CD4-positive, CD25-positive, alpha-beta regulatory T cell (primary cell): ENCODE data around the gene PCDHGB7. TPM values are rescaled to one million over a fixed set of nuclear protein-coding genes. Genes with fewer than 3 reads are reported as not detected.
"Not testable (repeated sequence)": the region's sequence is repeated elsewhere in the genome, so short reads cannot be mapped to it uniquely, and the experiment has no call there.

Experiments
- ATAC-seq, 2 donors: fragments of 150-1000 bp; cut with Tn5 transposase; one replicate each; pipeline ENCODE4 v1.10.0; 2021; ENCODE audit warnings: low read depth in 2 of 2, moderate number of reproducible peaks in 2 of 2, moderate library complexity in 1 of 2
- DNase-seq, 3 donors: peaks; one replicate each; pipeline versions ENCODE4 v3.0.0 to v3.0.0-alpha.2; 2012 to 2022; ENCODE audit warnings: mixed read lengths in 1 of 3
- H3K27ac ChIP-seq: one replicate; pipeline ENCODE4 v1.7.0; 2013; ENCODE audit warnings: mild to moderate bottlenecking, low read length; ENCODE audit not compliant: insufficient read depth, poor library complexity, severe bottlenecking
- H3K27me3 ChIP-seq: one replicate; pipeline ENCODE4 v1.7.0; 2013; ENCODE audit warnings: low read length; ENCODE audit not compliant: control insufficient read depth, insufficient read depth
- H3K36me3 ChIP-seq: one replicate; pipeline ENCODE4 v1.7.0; 2013; ENCODE audit warnings: mild to moderate bottlenecking, low read length, moderate library complexity; ENCODE audit not compliant: control insufficient read depth, insufficient read depth
- H3K4me1 ChIP-seq: 2 replicates; pipeline ENCODE4 v1.7.0; 2013; ENCODE audit warnings: mild to moderate bottlenecking, low read length; ENCODE audit not compliant: insufficient read depth, control insufficient read depth, poor library complexity, severe bottlenecking
- H3K4me3 ChIP-seq: one replicate; pipeline ENCODE4 v1.7.0; 2013; ENCODE audit warnings: low read depth, mild to moderate bottlenecking, low read length, moderate library complexity
- H3K9me3 ChIP-seq, 2 experiments: 1 replicate in 1 of 2; 2 replicates in 1 of 2; pipeline ENCODE4 v1.7.0; 2013; ENCODE audit warnings: low read length in 2 of 2, mild to moderate bottlenecking in 1 of 2, moderate library complexity in 1 of 2; ENCODE audit not compliant: control insufficient read depth in 2 of 2
- H3K27ac Mint-ChIP-seq, 3 donors: one replicate each; pipeline ENCODE4 v1.8.0; 2020 to 2022; ENCODE audit warnings: mild to moderate bottlenecking in 3 of 3, mixed read lengths in 3 of 3, moderate library complexity in 2 of 3
- H3K27me3 Mint-ChIP-seq: one replicate; pipeline ENCODE4 v1.8.0; 2022; ENCODE audit warnings: mild to moderate bottlenecking, mixed read lengths
- H3K36me3 Mint-ChIP-seq: one replicate; pipeline ENCODE4 v1.8.0; 2020; ENCODE audit warnings: mixed read lengths
- H3K4me1 Mint-ChIP-seq, 4 donors: one replicate each; pipeline ENCODE4 v1.8.0; 2020 to 2022; ENCODE audit warnings: mixed read lengths in 4 of 4, mild to moderate bottlenecking in 1 of 4
- H3K4me3 Mint-ChIP-seq, 4 donors: one replicate each; pipeline ENCODE4 v1.8.0; 2020 to 2022; ENCODE audit warnings: mild to moderate bottlenecking in 4 of 4, mixed read lengths in 4 of 4, moderate library complexity in 3 of 4
- H3K9me3 Mint-ChIP-seq, 7 donors: one replicate each; pipeline ENCODE4 v1.8.0; 2020 to 2022; ENCODE audit warnings: mixed read lengths in 7 of 7, mild to moderate bottlenecking in 3 of 7, moderate library complexity in 2 of 7
- polyA plus RNA-seq, 4 donors: library from polyadenylated mRNA; unstranded; fragments of 300-500 nt; fragmentation: Illumina TruSeq; gene quantifications; one replicate each; pipeline ENCODE4 v1.2.3, GENCODE V29; 2021
- total RNA-seq: library from RNA; stranded (reverse); gene quantifications from one replicate; pipeline ENCODE4 v1.2.3, GENCODE V29; 2022

PCDHGB7 gene
- total and polyA plus RNA-seq, 5 donors from 2014 or later = not detected

DNA sequence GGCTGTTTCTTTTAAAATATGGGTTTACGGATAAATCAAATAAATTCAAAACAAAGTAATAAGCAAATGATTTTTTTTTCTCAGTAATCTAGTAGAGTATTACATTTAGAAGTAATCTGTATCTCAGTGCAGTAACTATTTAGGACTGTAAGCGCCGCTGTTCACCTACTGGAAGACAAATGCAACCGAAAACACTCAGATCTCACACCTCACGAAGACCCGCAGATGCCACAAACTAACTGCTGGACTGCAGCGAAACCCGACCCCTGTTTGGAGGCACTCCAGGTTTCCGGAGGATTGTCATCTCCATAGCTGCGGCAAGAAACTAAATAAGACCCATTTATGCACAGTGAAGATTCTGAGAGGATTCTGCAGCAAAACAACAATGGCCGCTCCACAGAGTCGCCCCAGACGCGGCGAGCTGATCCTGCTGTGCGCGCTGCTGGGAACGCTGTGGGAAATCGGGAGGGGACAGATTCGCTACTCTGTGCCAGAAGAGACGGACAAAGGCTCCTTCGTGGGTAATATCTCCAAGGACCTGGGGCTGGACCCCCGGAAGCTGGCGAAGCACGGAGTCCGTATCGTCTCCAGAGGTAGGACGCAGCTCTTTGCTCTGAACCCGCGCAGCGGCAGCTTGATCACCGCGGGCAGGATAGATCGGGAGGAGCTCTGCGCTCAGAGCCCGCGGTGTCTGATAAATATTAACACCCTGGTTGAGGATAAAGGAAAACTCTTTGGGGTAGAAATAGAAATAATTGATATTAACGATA is 24.9 kb upstream of the PCDHGB7 start, which contains the start of gene PCDHGA8:
Gene PCDHGA8 (plus strand): TSS at position 205 of the 770 bp plus-strand sequence. CDS start 181 bp downstream, at position 386.
- H3K27me3 ChIP-seq = peaks cover 26% of the 10 kb centered on the region
- peaks cover 46% of the 10 kb centered on the region for H3K27me3 Mint-ChIP-seq

DNA sequence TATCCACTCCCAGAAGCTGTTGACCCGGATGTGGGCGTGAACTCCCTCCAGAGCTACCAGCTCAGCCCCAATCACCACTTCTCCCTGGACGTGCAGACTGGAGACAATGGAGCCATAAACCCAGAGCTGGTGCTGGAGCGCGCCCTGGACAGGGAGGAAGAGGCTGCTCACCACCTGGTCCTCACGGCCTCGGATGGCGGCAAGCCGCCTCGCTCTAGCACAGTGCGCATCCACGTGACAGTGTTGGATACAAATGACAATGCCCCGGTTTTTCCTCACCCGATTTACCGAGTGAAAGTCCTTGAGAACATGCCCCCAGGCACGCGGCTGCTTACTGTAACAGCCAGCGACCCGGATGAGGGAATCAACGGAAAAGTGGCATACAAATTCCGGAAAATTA is 24.2 kb upstream of the PCDHGB7 start:
- peaks cover 0 to 56% (median 11%) of the 10 kb centered on the region in 7 donors for H3K9me3 Mint-ChIP-seq

More for the DNA sequence above, 24.9 kb upstream of the PCDHGB7 start, which contains the start of gene PCDHGA8:
- Mint-ChIP-seq H3K27ac (no peak within 1 kb of the TSS), H3K4me1 (peaks cover 0 to 3% (median 0%) of the 10 kb centered on the region in 4 donors), H3K9me3 (peaks cover 0 to 57% (median 11%) of the 10 kb centered on the region in 7 donors), H3K4me3 (peak within 1 kb of the TSS in 1 of 4 donors; percentile 1), H3K36me3 (peaks cover 3% of the 10 kb centered on the region)
- Histone ChIP-seq H3K36me3 (no peaks in the 10 kb centered on the region), H3K27ac (no peak within 1 kb of the TSS), H3K9me3 (peaks cover 24 to 37% of the 10 kb centered on the region in 2 experiments), H3K4me1 (no peaks in the 10 kb centered on the region), H3K4me3 (no peak within 1 kb of the TSS)
- no peak for ATAC-seq
- no peak for DNase-seq

DNA sequence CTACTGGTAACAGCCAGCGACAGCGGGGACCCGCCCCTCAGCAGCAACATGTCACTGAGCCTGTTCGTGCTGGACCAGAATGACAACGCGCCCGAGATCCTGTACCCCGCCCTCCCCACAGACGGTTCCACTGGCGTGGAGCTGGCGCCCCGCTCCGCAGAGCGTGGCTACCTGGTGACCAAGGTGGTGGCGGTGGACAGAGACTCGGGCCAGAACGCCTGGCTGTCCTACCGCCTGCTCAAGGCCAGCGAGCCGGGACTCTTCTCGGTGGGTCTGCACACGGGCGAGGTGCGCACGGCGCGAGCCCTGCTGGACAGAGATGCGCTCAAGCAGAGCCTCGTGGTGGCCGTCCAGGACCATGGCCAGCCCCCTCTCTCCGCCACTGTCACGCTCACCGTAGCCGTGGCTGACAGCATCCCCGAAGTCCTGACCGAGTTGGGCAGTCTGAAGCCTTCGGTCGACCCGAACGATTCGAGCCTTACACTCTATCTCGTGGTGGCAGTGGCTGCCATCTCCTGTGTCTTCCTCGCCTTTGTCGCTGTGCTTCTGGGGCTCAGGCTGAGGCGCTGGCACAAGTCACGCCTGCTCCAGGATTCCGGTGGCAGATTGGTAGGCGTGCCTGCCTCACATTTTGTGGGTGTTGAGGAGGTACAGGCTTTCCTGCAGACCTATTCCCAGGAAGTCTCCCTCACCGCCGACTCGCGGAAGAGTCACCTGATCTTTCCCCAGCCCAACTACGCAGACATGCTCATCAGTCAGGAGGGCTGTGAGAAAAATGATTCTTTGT is 22.9 kb upstream of the PCDHGB7 start:
- H3K9me3 ChIP-seq = peaks cover 23 to 37% of the 10 kb centered on the region in 2 experiments
- H3K27ac Mint-ChIP-seq, H3K36me3 ChIP-seq, DNase-seq, ATAC-seq, H3K4me1 Mint-ChIP-seq, H3K36me3 Mint-ChIP-seq, H3K4me1 ChIP-seq, H3K4me3 ChIP-seq, H3K27ac ChIP-seq: not testable (repeated sequence)
- peak overlapping the region in 1 of 4 donors; percentile 32 for H3K4me3 Mint-ChIP-seq
- H3K27me3 Mint-ChIP-seq = peaks cover 41% of the 10 kb centered on the region
- H3K9me3 Mint-ChIP-seq = peaks cover 0 to 55% (median 8%) of the 10 kb centered on the region in 7 donors
- H3K27me3 ChIP-seq = peaks cover 23% of the 10 kb centered on the region

More for the DNA sequence above, 24.2 kb upstream of the PCDHGB7 start:
- peaks cover 49% of the 10 kb centered on the region for H3K27me3 Mint-ChIP-seq
- H3K4me1 Mint-ChIP-seq = peaks cover 0 to 3% (median 0%) of the 10 kb centered on the region in 4 donors
- no peak overlapping the region for H3K27ac Mint-ChIP-seq
- H3K27me3 ChIP-seq = peaks cover 24% of the 10 kb centered on the region
- no peaks in the 10 kb centered on the region for H3K36me3 ChIP-seq
- no peak for DNase-seq
- no peak overlapping the region for H3K27ac ChIP-seq
- H3K4me1 ChIP-seq = no peaks in the 10 kb centered on the region
- peaks cover 23 to 37% of the 10 kb centered on the region in 2 experiments for H3K9me3 ChIP-seq
- H3K36me3 Mint-ChIP-seq = peaks cover 3% of the 10 kb centered on the region
- H3K4me3 ChIP-seq = no peak overlapping the region
- H3K4me3 Mint-ChIP-seq = no peak overlapping the region
- ATAC-seq = no peak

DNA sequence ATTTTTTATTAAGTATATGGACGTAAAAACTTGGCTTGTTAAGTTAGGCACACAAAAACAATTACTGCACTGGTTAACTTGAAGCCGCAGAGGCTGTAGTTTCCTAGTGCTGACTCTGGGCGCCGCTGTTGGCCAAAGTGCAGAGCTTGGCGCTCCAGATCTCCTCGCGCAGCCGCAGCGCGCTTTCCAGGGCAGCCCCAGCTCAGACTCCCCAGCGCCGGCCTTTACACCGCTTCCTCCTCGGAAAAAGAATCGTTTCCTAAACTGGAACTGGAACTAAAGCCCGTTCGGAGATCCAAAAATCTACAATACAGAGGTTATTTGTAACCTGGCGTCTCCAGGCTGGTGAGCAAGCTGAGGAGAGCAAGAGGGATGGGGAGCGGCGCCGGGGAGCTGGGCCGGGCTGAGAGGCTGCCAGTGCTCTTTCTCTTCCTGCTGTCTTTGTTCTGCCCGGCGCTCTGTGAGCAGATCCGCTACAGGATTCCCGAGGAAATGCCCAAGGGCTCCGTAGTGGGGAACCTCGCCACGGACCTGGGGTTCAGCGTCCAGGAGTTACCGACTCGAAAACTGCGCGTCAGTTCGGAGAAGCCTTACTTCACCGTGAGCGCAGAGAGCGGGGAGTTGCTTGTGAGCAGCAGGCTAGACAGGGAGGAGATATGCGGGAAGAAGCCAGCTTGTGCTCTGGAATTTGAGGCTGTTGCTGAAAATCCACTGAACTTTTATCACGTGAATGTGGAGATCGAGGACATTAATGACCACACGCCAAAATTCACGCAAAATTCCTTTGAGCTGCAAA is 19.5 kb upstream of the PCDHGB7 start, which contains the start of gene PCDHGB5:
Gene PCDHGB5 (plus strand): TSS at position 192 of the 796 bp plus-strand sequence. CDS start 181 bp downstream, at position 373.
- Histone ChIP-seq H3K9me3 (peaks cover 21 to 28% of the 10 kb centered on the region in 2 experiments), H3K27me3 (peaks cover 26% of the 10 kb centered on the region)
- H3K27ac Mint-ChIP-seq, H3K27ac ChIP-seq, H3K36me3 Mint-ChIP-seq, H3K4me1 ChIP-seq, H3K36me3 ChIP-seq, H3K4me1 Mint-ChIP-seq, H3K4me3 ChIP-seq: not testable (repeated sequence)
- Mint-ChIP-seq H3K9me3 (peaks cover 0 to 41% (median 7%) of the 10 kb centered on the region in 7 donors), H3K4me3 (peak within 1 kb of the TSS in 2 of 4 donors; percentile 29 to 43), H3K27me3 (peaks cover 40% of the 10 kb centered on the region)
- DNase-seq (peak in 1 of 3 donors; percentile 45), ATAC-seq (peak; percentile 50 to 59)

DNA sequence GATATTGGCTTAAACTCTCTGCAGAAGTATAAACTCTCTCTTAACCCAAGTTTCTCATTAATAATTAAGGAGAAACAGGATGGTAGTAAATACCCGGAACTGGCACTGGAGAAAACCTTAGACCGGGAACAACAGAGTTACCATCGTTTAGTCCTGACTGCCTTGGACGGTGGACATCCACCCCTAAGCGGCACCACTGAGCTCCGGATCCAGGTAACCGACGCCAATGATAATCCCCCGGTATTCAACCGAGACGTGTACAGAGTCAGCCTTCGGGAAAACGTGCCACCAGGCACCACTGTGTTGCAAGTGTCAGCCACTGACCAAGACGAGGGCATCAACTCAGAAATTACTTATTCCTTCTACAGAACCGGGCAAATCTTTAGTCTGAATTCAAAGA is 18.9 kb upstream of the PCDHGB7 start:
- H3K4me1 Mint-ChIP-seq = peaks cover 0 to 6% (median 0%) of the 10 kb centered on the region in 4 donors
- H3K4me1 ChIP-seq = no peaks in the 10 kb centered on the region
- peak overlapping the region in 1 of 4 donors; percentile 29 for H3K4me3 Mint-ChIP-seq
- ATAC-seq (no peak), DNase-seq (no peak)
- H3K4me3 ChIP-seq = no peak overlapping the region
- H3K36me3 ChIP-seq = no peaks in the 10 kb centered on the region
- peaks cover 3% of the 10 kb centered on the region for H3K36me3 Mint-ChIP-seq
- H3K27ac Mint-ChIP-seq = no peak overlapping the region
- H3K9me3 ChIP-seq = peaks cover 19 to 29% of the 10 kb centered on the region in 2 experiments
- peaks cover 0 to 39% (median 10%) of the 10 kb centered on the region in 7 donors for H3K9me3 Mint-ChIP-seq
- peaks cover 25% of the 10 kb centered on the region for H3K27me3 ChIP-seq
- no peak overlapping the region for H3K27ac ChIP-seq
- H3K27me3 Mint-ChIP-seq = peaks cover 46% of the 10 kb centered on the region

DNA sequence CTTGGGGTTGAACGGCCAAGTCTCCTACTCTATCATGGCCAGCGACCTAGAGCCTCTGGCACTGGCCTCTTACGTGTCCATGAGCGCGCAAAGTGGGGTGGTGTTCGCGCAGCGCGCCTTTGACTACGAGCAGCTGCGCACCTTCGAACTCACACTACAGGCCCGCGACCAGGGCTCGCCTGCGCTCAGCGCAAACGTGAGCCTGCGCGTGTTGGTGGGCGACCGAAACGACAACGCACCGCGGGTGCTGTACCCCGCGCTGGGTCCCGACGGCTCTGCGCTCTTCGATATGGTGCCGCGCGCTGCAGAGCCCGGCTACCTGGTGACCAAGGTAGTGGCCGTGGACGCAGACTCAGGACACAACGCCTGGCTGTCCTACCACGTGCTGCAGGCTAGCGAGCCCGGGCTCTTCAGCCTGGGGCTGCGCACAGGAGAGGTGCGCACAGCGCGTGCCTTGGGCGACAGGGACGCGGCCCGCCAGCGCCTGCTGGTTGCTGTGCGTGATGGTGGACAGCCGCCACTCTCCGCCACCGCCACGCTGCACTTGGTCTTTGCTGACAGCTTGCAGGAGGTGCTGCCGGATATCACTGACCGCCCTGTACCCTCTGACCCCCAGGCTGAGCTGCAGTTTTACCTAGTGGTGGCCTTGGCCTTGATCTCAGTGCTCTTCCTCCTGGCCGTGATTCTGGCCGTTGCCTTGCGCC is 17.8 kb upstream of the PCDHGB7 start:
- no peak overlapping the region for H3K4me3 ChIP-seq
- Mint-ChIP-seq H3K36me3 (peaks cover 3% of the 10 kb centered on the region), H3K27me3 (peaks cover 51% of the 10 kb centered on the region), H3K9me3 (peaks cover 0 to 38% (median 10%) of the 10 kb centered on the region in 7 donors), H3K27ac (no peak overlapping the region), H3K4me3 (no peak overlapping the region), H3K4me1 (peaks cover 0 to 6% (median 0%) of the 10 kb centered on the region in 4 donors)
- H3K36me3 ChIP-seq = no peaks in the 10 kb centered on the region
- H3K9me3 ChIP-seq = peaks cover 20 to 29% of the 10 kb centered on the region in 2 experiments
- no peak overlapping the region for H3K27ac ChIP-seq
- H3K27me3 ChIP-seq = peaks cover 21% of the 10 kb centered on the region
- DNase-seq (no peak), ATAC-seq (no peak)
- H3K4me1 ChIP-seq = no peaks in the 10 kb centered on the region
